ENCODE measurements around the gene ZNHIT3. TPM values are rescaled to one million over a fixed set of nuclear protein-coding genes. Genes with fewer than 3 reads are reported as not detected.
"Not testable (repeated sequence)": the region's sequence is repeated elsewhere in the genome, so short reads cannot be mapped to it uniquely, and the experiment has no call there.

The ZNHIT3 gene
- total and polyA plus RNA-seq, 2 of the 4 experiments (the other 2 are of a cell fraction): 27.8 to 52.3 TPM

DNA sequence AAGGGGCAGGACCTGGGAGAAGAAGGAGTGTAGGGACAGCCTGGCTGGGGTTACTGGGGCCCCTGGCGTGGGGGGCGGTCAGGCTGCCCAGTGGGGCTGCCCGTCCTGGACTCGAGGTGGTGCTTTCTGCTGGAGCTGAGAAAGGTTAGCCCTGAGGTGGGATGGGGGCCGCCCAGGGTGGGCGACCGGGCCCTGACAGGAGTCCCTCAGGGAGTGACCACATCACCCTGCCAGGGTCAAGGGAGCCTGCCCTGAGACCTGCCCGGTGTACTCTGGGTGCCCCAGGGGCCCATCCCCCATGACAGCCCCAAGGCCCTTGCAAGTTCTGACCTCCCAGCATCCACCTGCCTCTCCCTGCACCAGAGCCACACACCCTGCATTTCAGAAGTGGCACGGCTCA is 28.8 kb upstream of the ZNHIT3 start:
- dilution Hi-C loops (cut with HindIII; ENCODE audit: low sequenced_read_pairs, unreplicated experiment); CTCF ChIA-PET; H3K9me1 ChIP-seq (ENCODE audit: insufficient read depth, low read length); H3K27ac ChIP-seq (ENCODE audit: insufficient read depth, low read length); H3K4me3 ChIP-seq (ENCODE audit: insufficient read depth, low read depth, low read length); H2AK9ac ChIP-seq (replicated peaks; ENCODE audit: low read depth, low read length, poor library complexity); H3K9me3 ChIP-seq (ENCODE audit: control insufficient read depth, insufficient read depth, low read length); ATAC-seq (ENCODE audit: low read depth); H3K4me2 ChIP-seq (ENCODE audit: low read depth, low read length); H2BK5ac ChIP-seq (ENCODE audit: low read depth, low read length, poor library complexity, severe bottlenecking); H3K79me1 ChIP-seq (ENCODE audit: low read depth in 1 of 2, low read length in 2 of 2); H3K18ac ChIP-seq (ENCODE audit: low read depth, low read length); H3K36me3 ChIP-seq (ENCODE audit: control insufficient read depth, insufficient read depth, low read length); H3K27me3 ChIP-seq (ENCODE audit: control insufficient read depth, insufficient read depth, low read length); H2BK120ac ChIP-seq (ENCODE audit: low read depth, low read length); H3K4ac ChIP-seq (ENCODE audit: low read depth, low read length); H2AFZ ChIP-seq (replicated peaks; ENCODE audit: low read length, poor library complexity); H3K9ac ChIP-seq (ENCODE audit: low read depth, low read length); H2BK20ac ChIP-seq (ENCODE audit: low read depth, low read length); BruUV-seq (replicated peaks); H4K8ac ChIP-seq (ENCODE audit: low read depth in 2 of 2, low read length in 2 of 2); H2BK15ac ChIP-seq (ENCODE audit: low read depth, low read length); H4K91ac ChIP-seq (ENCODE audit: insufficient read depth, low read depth, low read length); H3K4me1 ChIP-seq (ENCODE audit: control insufficient read depth, insufficient read depth, low read length); H3K23ac ChIP-seq (ENCODE audit: low read depth, low read length); H3K56ac ChIP-seq (ENCODE audit: extremely low read depth, insufficient read depth, low read length); H2AK5ac ChIP-seq (ENCODE audit: low read depth, low read length); H4K20me1 ChIP-seq (ENCODE audit: insufficient read depth, low read length); intact Hi-C loops (cut with micrococcal nuclease); DNase-seq; H4K5ac ChIP-seq (ENCODE audit: low read depth, low read length); H3K14ac ChIP-seq (replicated peaks; ENCODE audit: low read depth, low read length); POLR2A ChIA-PET (ENCODE audit: unreplicated experiment): not testable (repeated sequence)
- in situ Hi-C loops (cut with MboI; ENCODE audit: low sequenced_read_pairs): loop anchor here (25.0 kb wide), 1 partner anchor 245 kb away; the partner anchor contains the start of gene CCL4L2
- WGBS, 2 experiments (ENCODE audit: extremely low coverage in 2 of 2, insufficient read length in 1 of 2): no CpG with 5 or more reads among the region's 9 CpGs

Data from IMR-90 (cell line).